Fibroblast of lung (primary cell): Measurements from ENCODE around the gene ZNF14.

Experiments
- EZH2 ChIP-seq: IDR thresholded peaks from 2 replicates; pipeline ENCODE4 v1.5.1; 2012; ENCODE audit warnings: low read length, control low read depth, mild to moderate bottlenecking; ENCODE audit errors: missing control alignments
- TF ChIP-seq, protein P1 (sequence below), 2 donors: IDR thresholded peaks in 1 of 2; conservative IDR thresholded peaks in 1 of 2; 1 replicate in 1 of 2; 2 replicates in 1 of 2; pipeline ENCODE4 v1.5.1; 2011 to 2012; ENCODE audit warnings: low read length in 2 of 2, control low read depth in 1 of 2, inconsistent platforms in 1 of 2, low read depth in 1 of 2, mild to moderate bottlenecking in 1 of 2

- TF ChIP-seq, protein P1, sequence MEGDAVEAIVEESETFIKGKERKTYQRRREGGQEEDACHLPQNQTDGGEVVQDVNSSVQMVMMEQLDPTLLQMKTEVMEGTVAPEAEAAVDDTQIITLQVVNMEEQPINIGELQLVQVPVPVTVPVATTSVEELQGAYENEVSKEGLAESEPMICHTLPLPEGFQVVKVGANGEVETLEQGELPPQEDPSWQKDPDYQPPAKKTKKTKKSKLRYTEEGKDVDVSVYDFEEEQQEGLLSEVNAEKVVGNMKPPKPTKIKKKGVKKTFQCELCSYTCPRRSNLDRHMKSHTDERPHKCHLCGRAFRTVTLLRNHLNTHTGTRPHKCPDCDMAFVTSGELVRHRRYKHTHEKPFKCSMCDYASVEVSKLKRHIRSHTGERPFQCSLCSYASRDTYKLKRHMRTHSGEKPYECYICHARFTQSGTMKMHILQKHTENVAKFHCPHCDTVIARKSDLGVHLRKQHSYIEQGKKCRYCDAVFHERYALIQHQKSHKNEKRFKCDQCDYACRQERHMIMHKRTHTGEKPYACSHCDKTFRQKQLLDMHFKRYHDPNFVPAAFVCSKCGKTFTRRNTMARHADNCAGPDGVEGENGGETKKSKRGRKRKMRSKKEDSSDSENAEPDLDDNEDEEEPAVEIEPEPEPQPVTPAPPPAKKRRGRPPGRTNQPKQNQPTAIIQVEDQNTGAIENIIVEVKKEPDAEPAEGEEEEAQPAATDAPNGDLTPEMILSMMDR (conservative IDR thresholded peaks at IDR 0.05 in 1 of 2, IDR thresholded peaks at IDR 0.05 in 1 of 2; ENCODE audit: low read depth in 1 of 2, low read length in 2 of 2): no peak
- no peak for TF ChIP-seq EZH2
Measured at GRCh38 chr19:19704836-19705235, 28.1 kb downstream of the ZNF14 start.
